Keratinocyte (primary cell): ENCODE results near the gene ANO10. TPM values are rescaled to one million over a fixed set of nuclear protein-coding genes. Genes with fewer than 3 reads are reported as not detected.
A peak's percentile ranks its signal among the peaks of the same experiment; 100 is the strongest.

Source experiments
- DNase-seq: peaks from one replicate; pipeline ENCODE4 v3.0.0-alpha.2; 2011; ENCODE audit warnings: low read depth, missing footprints, low spot score
- FAIRE-seq: peaks from 2 replicates; lab custom pipeline; 2011; peaks lifted over from hg19 to GRCh38; lab: Jason Lieb, UNC
- H2AFZ ChIP-seq: 2 replicates; pipeline ENCODE4 v1.6.0; 2012; ENCODE audit warnings: low read length, control low read depth, inconsistent platforms; ENCODE audit not compliant: control insufficient read depth
- H3K27ac ChIP-seq: 2 replicates; pipeline ENCODE4 v1.5.1; 2011; ENCODE audit warnings: low read length; ENCODE audit not compliant: control insufficient read depth, insufficient read depth
- H3K27me3 ChIP-seq: 3 replicates; pipeline ENCODE4 v1.6.0; 2011; ENCODE audit warnings: low read length; ENCODE audit not compliant: control insufficient read depth, insufficient read depth; ENCODE audit errors: extremely low read depth
- H3K36me3 ChIP-seq, 2 experiments: 2 replicates in 1 of 2; 3 replicates in 1 of 2; pipeline ENCODE4 v1.5.1; 2011; ENCODE audit warnings: low read length in 2 of 2, mild to moderate bottlenecking in 1 of 2; ENCODE audit not compliant: control insufficient read depth in 2 of 2, insufficient read depth in 2 of 2; ENCODE audit errors: extremely low read depth in 1 of 2
- H3K4me1 ChIP-seq: 3 replicates; pipeline ENCODE4 v1.5.1; 2011; ENCODE audit warnings: low read length; ENCODE audit not compliant: control insufficient read depth, insufficient read depth; ENCODE audit errors: extremely low read depth
- H3K4me2 ChIP-seq: 3 replicates; pipeline ENCODE4 v1.6.0; 2011; ENCODE audit warnings: low read depth, low read length; ENCODE audit not compliant: control insufficient read depth, insufficient read depth; ENCODE audit errors: extremely low read depth
- H3K4me3 ChIP-seq, 3 experiments: fragments of 200-600 bp in 1 of 3; sonication (generic) in 1 of 3; 2 replicates in 2 of 3; 3 replicates in 1 of 3; pipeline ENCODE4 v1.5.1; 2011 to 2016; ENCODE audit warnings: low read length in 3 of 3, mild to moderate bottlenecking in 3 of 3, control low read depth in 2 of 3, inconsistent platforms in 1 of 3, low read depth in 1 of 3, mixed read lengths in 1 of 3, mixed run types in 1 of 3, moderate library complexity in 1 of 3; ENCODE audit not compliant: control insufficient read depth in 2 of 3, insufficient read depth in 2 of 3; ENCODE audit errors: extremely low read depth in 1 of 3
- H3K79me2 ChIP-seq: 2 replicates; pipeline ENCODE4 v1.6.0; 2012; ENCODE audit warnings: low read length; ENCODE audit not compliant: control insufficient read depth, insufficient read depth
- H3K9ac ChIP-seq: 3 replicates; pipeline ENCODE4 v1.6.0; 2011; ENCODE audit warnings: low read length; ENCODE audit not compliant: control insufficient read depth, insufficient read depth; ENCODE audit errors: extremely low read depth
- H3K9me1 ChIP-seq: 3 replicates; pipeline ENCODE4 v1.6.0; 2011; ENCODE audit warnings: low read length; ENCODE audit not compliant: control insufficient read depth, insufficient read depth; ENCODE audit errors: extremely low read depth
- H3K9me3 ChIP-seq: 2 replicates; pipeline ENCODE4 v1.5.1; 2012; ENCODE audit warnings: low read depth, low read length; ENCODE audit not compliant: control insufficient read depth
- H4K20me1 ChIP-seq: 3 replicates; pipeline ENCODE4 v1.6.0; 2011; ENCODE audit warnings: low read length; ENCODE audit not compliant: control insufficient read depth, insufficient read depth; ENCODE audit errors: extremely low read depth
- EZH2 ChIP-seq: IDR thresholded peaks from one replicate; pipeline ENCODE4 v1.6.1; 2012; ENCODE audit warnings: inconsistent platforms, mild to moderate bottlenecking, low read length, moderate library complexity
- dilution Hi-C: fragments of 300-500 bp; cut with MboI; formaldehyde crosslinking; loops from one replicate; pipeline ENCODE4 v1.7.0; 2020; ENCODE audit warnings: low sequenced_read_pairs; ENCODE audit not compliant: extremely low pct_ligation_motif_present
- polyA plus RNA-seq, 5 experiments: library from polyadenylated mRNA; depleted of rRNA in 3 of 5; stranded (reverse) in 3 of 5; stranded (forward) in 1 of 5; unstranded in 1 of 5; fragments of >200 nt; gene quantifications; 1 replicate in 1 of 5; 2 replicates in 3 of 5; 3 replicates in 1 of 5; pipeline versions ENCODE4 v1.2.1 to v1.2.3, GENCODE V29; 2011 to 2012; ENCODE audit warnings: missing spikeins in 2 of 5, low read depth in 1 of 5, low replicate concordance in 1 of 5
- small RNA-seq, 3 experiments: library from RNA; depleted of rRNA; stranded (forward); fragments of <200 nt; gene quantifications; one replicate each; pipeline ENCODE3, GENCODE V24; 2012; ENCODE audit warnings: low read depth in 3 of 3, low replicate concordance in 1 of 3; ENCODE audit not compliant: insufficient read length in 3 of 3
- TF ChIP-seq, protein P1 (sequence below), 3 experiments: IDR thresholded peaks in 1 of 3; conservative IDR thresholded peaks in 1 of 3; optimal IDR thresholded peaks in 1 of 3; 2 replicates in 2 of 3; 3 replicates in 1 of 3; pipeline versions ENCODE3 to v1.5.1; 2011; ENCODE audit warnings: low read length in 3 of 3, mild to moderate bottlenecking in 3 of 3, moderate library complexity in 2 of 3, control low read depth in 1 of 3, inconsistent platforms in 1 of 3; ENCODE audit not compliant: insufficient read depth in 2 of 3; ENCODE audit errors: extremely low read depth in 1 of 3

Gene ANO10
- polyA plus RNA-seq, 1 donor (not counting 4 experiments of a cell fraction or from before 2014, with no cell fraction given): 48.8 TPM

GRCh38 chr3:43317461-43318316 lies 304.1 kb downstream of the ANO10 start:
- Histone ChIP-seq H3K9me1 (peaks cover 2% of the 10 kb centered on the region), H3K36me3 (peaks cover 10% of the 10 kb centered on the region in 2 experiments), H4K20me1 (no peaks in the 10 kb centered on the region), H3K4me1 (peaks cover 2% of the 10 kb centered on the region), H3K9me3 (no peaks in the 10 kb centered on the region), H3K4me2 (no peak overlapping the region), H3K27me3 (no peaks in the 10 kb centered on the region), H3K79me2 (peaks cover 56% of the 10 kb centered on the region), H2AFZ (no peak overlapping the region), H3K9ac (no peak overlapping the region), H3K4me3 (no peak overlapping the region), H3K27ac (no peak overlapping the region)
- FAIRE-seq (no peak), DNase-seq (no peak)
- no peak for TF ChIP-seq EZH2
- TF ChIP-seq, protein P1, sequence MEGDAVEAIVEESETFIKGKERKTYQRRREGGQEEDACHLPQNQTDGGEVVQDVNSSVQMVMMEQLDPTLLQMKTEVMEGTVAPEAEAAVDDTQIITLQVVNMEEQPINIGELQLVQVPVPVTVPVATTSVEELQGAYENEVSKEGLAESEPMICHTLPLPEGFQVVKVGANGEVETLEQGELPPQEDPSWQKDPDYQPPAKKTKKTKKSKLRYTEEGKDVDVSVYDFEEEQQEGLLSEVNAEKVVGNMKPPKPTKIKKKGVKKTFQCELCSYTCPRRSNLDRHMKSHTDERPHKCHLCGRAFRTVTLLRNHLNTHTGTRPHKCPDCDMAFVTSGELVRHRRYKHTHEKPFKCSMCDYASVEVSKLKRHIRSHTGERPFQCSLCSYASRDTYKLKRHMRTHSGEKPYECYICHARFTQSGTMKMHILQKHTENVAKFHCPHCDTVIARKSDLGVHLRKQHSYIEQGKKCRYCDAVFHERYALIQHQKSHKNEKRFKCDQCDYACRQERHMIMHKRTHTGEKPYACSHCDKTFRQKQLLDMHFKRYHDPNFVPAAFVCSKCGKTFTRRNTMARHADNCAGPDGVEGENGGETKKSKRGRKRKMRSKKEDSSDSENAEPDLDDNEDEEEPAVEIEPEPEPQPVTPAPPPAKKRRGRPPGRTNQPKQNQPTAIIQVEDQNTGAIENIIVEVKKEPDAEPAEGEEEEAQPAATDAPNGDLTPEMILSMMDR (optimal IDR thresholded peaks at IDR 0.05 in 1 of 3, IDR thresholded peaks at IDR 0.05 in 1 of 3, conservative IDR thresholded peaks at IDR 0.05 in 1 of 3; ENCODE audit: extremely low read depth in 1 of 3, insufficient read depth in 2 of 3, low read length in 3 of 3): no peak
- dilution Hi-C loops: no loop called here

GRCh38 chr3:43316783-43317460 lies 304.9 kb downstream of the ANO10 start:
- H3K9me1 ChIP-seq: peaks cover 2% of the 10 kb centered on the region
- no peaks in the 10 kb centered on the region for H3K9me3 ChIP-seq
- peaks cover 10% of the 10 kb centered on the region in 2 experiments for H3K36me3 ChIP-seq
- no peak overlapping the region for H2AFZ ChIP-seq
- FAIRE-seq (peak; percentile 36), DNase-seq (no peak)
- no peak overlapping the region for H3K27ac ChIP-seq
- no peak for TF ChIP-seq EZH2
- TF ChIP-seq, protein P1 (optimal IDR thresholded peaks at IDR 0.05 in 1 of 3, IDR thresholded peaks at IDR 0.05 in 1 of 3, conservative IDR thresholded peaks at IDR 0.05 in 1 of 3; ENCODE audit: extremely low read depth in 1 of 3, insufficient read depth in 2 of 3, low read length in 3 of 3): no peak
- dilution Hi-C loops: no loop called here
- no peak overlapping the region for H3K4me2 ChIP-seq
- H3K4me1 ChIP-seq: peaks cover 2% of the 10 kb centered on the region
- no peaks in the 10 kb centered on the region for H3K27me3 ChIP-seq
- peaks cover 63% of the 10 kb centered on the region for H3K79me2 ChIP-seq
- no peak overlapping the region for H3K4me3 ChIP-seq
- H3K9ac ChIP-seq: no peak overlapping the region
- H4K20me1 ChIP-seq: no peaks in the 10 kb centered on the region

Small RNA genes lying within 50 kb of the gene (small RNA-seq; reads per million reads assigned to genes)
- 0 reads per million in 3 experiments for gene RF00019

Other genes with a start within 250 kb of the ANO10 start
- 22.7 to 26.8 TPM (median 22.8 TPM) in 3 replicates for gene ABHD5, start 68.9 kb upstream of the ANO10 start, polyA plus RNA-seq